ENCODE measurements around the gene GBF1.

GRCh38 chr10:102408728-102409603 lies 163.6 kb downstream of the GBF1 start:
- no peak for TF ChIP-seq MAX (IDR thresholded peaks at IDR 0.05; ENCODE audit: low read depth)
- TF ChIP-seq CTCF (IDR thresholded peaks at IDR 0.05), result no peak
- TF ChIP-seq, protein P1, sequence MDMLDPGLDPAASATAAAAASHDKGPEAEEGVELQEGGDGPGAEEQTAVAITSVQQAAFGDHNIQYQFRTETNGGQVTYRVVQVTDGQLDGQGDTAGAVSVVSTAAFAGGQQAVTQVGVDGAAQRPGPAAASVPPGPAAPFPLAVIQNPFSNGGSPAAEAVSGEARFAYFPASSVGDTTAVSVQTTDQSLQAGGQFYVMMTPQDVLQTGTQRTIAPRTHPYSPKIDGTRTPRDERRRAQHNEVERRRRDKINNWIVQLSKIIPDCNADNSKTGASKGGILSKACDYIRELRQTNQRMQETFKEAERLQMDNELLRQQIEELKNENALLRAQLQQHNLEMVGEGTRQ (IDR thresholded peaks at IDR 0.05; ENCODE audit: borderline replicate concordance, low read depth, low read length), result no peak
- TF ChIP-seq SIN3A (IDR thresholded peaks at IDR 0.05; ENCODE audit: borderline replicate concordance, low read depth, low read length), result no peak
- no peak for TF ChIP-seq CHD2 (IDR thresholded peaks at IDR 0.05; ENCODE audit: low read length, partially characterized antibody)
- no peak for TF ChIP-seq RAD21 (IDR thresholded peaks at IDR 0.05; ENCODE audit: low read length)
- TF ChIP-seq TEAD4 (IDR thresholded peaks at IDR 0.05; ENCODE audit: borderline replicate concordance, insufficient read depth), result no peak
- TF ChIP-seq EZH2phosphoT487 (IDR thresholded peaks at IDR 0.05; ENCODE audit: borderline replicate concordance, low read depth), result no peak
- no peak for TF ChIP-seq REST (IDR thresholded peaks at IDR 0.05; ENCODE audit: low read depth, low read length)
- TF ChIP-seq POLR2AphosphoS5 (IDR thresholded peaks at IDR 0.05; ENCODE audit: low read depth, low read length), result no peak
- TF ChIP-seq FOXM1 (IDR thresholded peaks at IDR 0.05; ENCODE audit: low read depth), result no peak
- no peak for TF ChIP-seq TAF1 (IDR thresholded peaks at IDR 0.05; ENCODE audit: borderline replicate concordance, low read depth, low read length)
- TF ChIP-seq EP300 (IDR thresholded peaks at IDR 0.05; ENCODE audit: borderline replicate concordance in 1 of 2, low read depth in 1 of 2, low read length in 1 of 2), result no peak
